Activated T-cell treated with anti-CD3 and anti-CD28 coated beads for 48 hours (primary cell): ENCODE results near the gene PKM.

Experiments
- DNase-seq: peaks from one replicate; pipeline ENCODE4 v3.0.0-alpha.2; 2020; ENCODE audit warnings: low read depth

PKM gene

DNA sequence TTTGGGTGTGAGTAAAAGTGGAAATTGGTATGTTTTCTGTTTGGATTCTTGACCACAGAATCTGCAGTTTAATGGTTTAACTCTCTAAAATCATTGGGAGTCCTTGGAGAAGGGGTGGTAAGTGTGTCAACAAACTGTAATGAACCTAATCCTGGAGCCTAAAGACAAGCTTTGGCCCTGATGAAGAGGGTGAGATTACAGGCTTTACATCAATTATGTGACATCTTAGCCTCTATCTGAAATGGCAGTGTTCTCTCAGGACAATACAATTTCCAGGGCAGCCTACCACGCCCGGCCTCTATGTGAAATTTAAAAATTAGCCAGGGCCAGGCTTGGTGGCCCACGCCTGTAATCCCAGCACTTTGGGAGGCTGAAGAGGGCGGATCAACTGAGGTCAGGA is 4.3 kb upstream of the PKM start:
- no peak for DNase-seq

DNA sequence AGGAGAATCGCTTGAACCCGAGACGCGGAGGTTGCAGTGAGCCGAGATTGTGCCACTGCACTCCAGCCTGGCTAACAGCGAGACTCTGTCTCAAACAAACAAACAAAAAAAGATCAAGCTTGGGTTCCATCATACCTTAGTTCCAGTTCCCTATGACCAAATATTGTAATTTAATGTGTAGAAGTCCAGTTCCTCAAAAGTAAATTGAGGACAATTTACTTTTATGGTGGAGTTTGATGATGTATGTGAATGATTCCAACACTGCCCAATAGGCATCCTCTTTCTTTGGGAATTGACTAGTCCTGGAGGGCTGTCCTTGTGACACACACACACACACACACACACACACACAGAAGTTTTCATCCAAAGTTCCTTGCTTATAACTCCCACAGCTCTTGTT is 2.8 kb upstream of the PKM start:
- no peak for DNase-seq

DNA sequence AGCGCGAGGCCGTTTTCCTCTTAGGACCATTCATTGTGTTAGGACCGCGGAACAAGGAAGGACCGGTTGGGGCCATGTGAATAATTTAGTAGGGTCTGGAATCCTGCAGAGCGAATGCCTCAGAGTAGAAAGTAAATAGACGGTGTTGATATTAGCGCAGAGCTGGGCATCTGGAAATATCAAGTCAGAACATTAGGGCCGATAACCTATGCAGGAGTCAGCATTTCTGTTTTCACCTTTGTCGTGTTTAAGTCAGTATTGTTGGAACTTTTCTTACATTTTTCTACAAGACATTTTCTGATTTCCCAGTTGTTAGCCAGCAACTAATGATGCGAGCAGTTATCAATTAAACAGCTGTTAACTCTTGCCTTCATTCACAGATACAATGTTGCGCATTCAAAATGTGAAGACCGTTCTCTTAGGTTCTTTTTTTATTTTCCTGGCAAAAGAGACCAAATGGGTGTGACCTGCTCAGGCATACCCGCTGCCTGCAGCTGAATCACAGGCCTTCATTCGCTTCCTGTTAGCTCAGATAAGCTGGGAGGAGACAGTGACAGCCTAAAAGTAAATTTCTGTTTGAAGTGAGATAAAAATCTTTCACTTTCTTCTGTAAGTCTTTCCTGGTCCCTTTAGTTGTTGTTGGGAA is 966 bp upstream of the PKM start:
- no peak for DNase-seq

DNA sequence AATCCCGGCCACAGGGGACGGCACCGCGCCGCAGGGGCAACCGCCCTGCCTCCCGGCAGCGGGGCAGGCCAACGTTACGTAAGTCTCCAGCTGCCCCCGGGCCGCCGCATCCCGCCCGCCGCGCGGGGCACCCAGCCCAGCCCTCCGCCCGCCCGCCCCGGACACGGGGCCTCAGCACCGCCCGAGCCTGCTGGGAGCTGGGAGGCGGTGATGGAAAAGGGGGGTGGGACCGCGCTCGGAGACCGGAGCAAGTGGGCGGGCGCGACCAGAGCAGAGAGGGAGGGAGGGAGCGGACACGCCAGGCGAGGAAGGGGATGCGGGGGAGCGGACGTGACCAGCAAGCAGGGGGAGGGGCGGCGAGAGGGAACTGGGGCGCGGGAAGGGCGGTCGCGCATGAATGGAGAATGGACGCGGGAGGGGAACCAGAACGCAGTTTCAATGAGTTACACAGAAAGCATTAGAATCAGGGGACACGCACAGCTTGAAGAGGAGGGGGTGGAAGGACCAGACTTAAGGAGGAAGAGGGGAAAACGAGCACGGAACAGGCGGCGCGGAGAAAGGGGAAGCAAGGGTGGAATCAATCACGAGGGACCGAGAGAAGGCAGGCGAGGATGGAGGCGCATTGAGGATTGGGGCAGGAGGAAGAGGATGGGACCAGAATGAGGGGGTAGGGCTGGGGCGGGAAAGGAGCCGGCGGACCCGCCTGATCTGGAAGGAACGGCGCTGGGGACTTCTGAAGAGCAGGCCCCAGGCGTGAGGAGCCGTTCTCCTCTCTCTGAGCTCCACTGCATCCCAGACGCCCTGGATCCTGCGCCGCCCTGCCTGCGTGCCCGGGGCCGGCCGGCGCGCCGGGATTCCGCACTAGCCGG is 559 bp downstream of the PKM start:
- peak; percentile 86 for DNase-seq

DNA sequence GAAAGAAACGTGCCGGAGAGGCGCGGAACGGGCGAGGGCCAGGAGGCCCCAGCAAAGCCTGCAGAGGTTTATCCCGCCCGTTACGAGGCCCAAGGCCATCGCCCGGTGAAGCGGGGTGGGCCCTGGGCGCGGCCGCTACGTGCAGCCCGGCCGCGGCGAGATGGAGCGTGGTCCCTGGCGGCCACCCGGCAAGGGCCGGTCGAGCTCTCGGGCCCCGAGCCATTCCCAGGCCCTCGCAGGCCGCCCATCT is 1.1 kb downstream of the PKM start:
- no peak for DNase-seq

DNA sequence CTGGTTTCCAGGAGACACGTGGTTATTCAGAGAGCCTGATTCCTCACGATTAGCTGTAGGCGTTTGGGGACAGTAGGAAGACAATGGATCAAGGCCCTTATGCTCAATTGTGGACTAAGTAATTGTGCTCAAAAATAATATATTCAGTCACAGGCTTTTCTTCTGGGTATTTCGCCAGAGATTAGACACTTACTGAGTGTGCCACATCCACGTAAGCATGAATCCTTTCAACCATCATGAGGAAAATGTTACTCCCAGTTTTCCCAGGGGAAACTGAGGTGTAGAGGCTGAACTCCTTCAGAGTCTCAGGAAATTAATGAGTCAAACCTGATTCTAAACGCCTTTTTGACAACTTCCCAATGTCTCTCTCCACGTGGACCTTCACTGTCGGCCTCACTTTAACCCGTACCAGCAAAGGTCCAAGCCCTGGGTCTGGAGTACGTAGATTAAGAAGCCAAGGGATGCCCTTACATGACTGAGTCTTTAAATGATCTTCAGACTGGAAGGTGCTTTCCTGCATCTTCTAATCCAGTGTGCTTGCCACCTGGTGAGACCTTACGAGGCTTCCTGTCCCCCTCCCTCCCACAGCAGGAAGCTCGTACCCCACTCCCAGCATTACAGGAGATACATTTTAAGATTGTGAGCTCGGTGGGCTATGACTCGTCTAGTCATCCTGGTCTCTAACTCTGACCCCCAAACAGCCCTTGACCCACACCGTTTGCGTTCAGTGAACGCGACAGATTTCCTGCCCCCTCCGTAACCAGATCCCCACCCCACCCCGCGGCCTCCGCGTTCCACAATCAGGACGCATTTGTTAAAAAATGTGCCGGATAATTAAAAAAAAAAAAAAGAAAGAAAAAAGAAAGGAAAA is 1.7 kb downstream of the PKM start:
- peak; percentile 19 for DNase-seq

DNA sequence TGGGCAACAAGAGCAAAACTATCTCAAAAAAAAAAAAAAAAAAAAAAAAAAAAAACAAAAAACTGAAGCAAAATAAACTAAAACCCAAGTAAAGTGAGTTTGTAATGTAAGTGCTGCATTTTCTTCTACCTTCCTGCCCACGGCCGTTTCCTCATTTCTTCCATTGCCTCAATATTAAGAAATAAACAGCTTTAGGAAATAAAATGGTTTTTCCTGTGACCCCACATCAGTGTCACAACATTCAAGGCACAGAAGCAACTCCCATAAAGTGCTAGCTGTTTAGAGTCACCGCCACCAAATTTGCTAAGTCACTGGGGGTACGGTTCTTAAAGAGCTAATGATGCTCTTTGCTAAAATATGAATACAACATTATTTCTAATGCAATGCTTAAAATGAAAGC is 3.3 kb downstream of the PKM start:
- DNase-seq, result no peak

DNA sequence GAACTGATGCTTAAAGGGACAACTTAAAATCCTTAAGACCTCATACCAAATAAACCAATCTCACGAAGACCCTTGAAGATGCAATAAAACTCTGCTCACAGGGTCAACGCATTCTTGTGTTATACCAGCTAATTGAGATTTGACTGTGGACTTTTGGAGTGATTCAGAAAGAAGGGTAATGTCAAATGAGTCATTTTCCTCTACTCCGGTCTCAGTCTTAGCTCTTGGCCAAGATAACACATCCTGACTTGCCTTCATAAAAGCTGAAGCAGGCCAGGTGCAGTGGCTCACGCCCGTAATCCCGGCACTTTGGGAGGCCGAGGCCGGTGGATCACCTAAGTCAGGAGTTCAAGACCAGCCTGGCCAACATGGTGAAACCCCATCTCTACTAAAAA is 3.8 kb downstream of the PKM start:
- DNase-seq, result peak; percentile 56

DNA sequence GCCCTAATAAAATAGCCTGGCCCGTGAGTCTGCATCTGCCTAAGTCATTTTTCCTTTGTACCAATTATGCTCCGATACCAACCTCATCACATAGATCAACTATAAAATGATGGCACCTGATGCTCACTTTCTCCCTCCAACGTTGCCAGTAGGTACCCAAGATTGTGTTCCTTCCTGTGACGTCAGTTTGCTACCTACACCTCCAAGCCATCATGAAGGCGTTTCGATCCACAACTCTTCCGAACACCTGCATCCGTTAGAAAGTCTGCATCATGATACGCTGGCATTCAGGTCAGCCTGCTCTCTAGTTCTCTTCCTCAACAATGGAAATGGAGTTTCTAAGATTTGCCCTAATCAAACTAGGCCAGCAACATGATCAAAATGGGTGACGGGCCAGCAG is 7.7 kb downstream of the PKM start:
- no peak for DNase-seq

DNA sequence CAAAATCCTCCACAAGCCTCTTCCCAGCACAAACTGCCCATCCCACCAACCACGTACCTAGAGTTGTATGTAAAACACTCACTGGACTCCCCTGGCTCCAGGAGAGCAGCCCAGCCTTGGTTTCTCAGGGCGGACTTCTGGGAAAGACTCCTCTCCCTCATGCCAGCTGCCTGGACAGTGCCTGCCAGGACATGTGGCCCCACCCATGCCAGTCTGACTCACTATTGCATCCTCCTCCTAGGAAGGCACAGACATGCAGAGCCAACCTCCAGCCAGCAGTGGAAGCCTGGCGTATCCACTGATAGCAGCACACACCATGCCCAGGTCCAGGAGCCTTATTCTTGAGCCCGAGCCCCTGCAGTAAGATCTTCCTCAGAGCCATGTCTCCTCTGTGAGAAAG is 8.6 kb downstream of the PKM start:
- no peak for DNase-seq

DNA sequence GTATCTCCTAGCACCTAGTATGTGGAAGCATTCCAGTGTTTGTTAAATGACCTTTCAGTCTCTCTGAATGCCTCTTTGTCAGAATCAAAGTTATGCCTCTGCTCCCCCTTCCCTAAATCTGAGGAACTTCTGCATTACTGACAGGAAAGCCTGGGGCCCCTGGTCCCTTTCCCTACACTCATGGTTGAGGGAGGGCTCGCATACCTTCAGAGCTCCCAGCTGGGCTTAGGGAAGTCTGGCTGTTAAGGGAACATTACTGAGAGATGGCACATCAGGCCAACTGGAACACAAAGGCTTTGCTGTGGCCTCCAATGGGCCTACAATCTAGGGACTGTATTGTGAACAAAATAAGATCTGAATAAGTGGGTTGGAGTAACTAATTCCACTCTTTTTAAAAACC is 10.3 kb downstream of the PKM start:
- no peak for DNase-seq

DNA sequence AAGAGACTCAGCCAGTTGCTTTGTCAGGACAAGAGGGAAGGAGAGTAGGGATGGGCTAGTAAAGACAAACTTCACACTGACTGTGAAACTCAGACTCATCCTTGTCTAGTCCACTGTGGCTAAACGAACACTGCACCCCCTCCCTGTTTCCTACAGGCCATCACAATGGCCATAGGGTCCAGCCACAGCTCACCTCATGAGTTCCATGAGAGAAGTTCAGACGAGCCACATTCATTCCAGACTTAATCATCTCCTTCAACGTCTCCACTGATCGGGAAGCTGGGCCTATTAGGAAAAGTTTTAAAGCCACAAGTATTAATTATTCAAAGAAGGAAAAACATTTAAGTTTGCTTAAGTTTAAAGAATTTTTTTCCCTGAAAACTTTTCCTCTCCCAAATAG is 13.8 kb downstream of the PKM start:
- no peak for DNase-seq

DNA sequence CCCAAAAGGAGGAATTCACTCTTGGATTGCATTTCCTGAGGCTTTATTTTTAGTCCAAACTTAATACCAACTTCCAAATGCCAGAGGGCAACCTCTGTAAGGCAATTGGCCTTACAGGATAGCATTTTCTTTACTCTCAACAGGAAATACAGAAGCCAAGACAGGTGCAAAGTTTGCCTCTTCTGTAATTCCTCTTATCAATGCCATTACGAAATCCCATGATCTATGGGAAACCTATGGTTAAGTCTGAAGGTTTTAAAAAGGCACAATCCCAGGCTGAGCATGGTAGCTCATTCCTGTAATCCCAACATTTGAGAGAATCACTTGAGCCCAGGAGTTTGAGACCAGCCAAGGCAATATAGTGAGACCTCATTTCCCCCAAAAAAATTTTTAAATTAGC is 14.9 kb downstream of the PKM start:
- no peak for DNase-seq

DNA sequence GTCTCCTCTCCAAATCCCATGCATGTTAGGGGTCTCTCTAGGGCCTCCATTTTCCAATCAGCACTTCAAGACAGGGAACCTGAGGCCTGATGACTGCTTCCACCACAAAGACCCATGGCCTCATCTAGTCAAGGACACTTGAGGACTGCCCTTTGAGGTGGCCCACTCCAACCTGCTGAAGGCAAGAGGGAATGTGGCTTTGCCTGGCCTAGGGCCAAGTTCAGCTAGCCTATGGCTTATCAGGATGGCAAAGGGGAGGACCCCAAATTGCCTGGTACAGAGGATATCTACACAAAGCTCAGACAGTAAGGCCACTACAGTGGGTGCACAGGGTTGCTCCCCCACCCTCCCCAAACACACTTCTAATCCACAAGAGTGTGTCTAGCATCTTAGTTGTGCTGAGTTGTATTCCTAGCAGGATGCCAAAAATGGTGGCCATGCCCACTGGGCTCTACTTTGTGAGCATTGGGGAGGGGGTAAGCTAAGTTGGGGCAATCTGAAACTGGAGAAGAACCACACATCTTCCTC is 23.4 kb downstream of the PKM start:
- DNase-seq, result no peak

DNA sequence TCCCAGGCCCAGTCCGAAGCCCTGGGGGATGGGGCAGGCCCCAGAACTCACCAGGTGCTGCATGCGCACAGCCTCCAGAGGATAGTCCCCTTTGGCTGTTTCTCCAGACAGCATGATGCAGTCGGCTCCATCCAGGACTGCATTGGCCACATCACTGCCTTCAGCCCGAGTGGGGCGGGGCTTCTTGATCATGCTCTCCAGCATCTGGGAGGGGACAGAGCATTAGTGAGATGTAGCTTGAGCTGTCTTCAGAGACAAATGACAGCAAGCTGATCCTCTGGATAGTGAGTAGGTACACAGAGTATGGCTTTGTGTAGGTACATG is 24.4 kb downstream of the PKM start:
- DNase-seq, result no peak

DNA sequence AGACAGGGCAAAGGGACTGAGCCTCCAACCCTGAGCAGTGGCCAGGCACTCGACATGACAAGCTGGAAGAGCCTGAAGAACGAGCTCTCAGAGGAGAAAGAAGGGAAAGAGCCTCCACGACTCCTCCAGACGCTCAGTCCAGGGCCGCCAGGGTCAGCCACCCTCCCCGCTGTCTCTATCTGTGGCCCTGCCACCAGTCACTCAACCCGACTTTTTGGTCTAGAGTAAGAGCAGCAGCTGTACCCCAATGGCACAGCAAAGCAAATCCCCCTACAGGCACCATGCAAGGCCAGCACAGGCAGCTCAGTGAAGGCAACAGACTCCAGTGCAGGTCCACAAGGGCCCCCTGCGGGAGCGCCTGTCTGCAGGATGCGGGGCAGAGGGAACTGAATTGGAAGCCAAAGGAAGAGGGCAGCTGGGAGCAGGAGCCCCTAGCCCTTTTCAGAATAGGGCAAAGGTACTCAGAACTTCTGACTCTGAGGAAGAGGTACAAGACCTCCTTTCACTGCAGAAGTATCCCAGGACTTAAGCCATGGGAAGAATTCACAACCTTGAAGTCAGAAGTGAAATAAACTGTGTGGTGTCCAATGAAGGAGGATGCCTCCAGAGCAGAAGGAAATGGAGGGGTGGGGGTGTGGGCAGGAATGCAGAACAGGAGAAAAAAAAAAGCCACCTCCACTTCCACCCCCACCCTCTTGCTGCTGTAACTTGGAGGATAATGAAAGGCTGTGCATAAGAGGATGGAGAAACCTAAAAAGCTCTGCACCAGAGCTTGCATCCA is 24.9 kb downstream of the PKM start:
- no peak for DNase-seq

DNA sequence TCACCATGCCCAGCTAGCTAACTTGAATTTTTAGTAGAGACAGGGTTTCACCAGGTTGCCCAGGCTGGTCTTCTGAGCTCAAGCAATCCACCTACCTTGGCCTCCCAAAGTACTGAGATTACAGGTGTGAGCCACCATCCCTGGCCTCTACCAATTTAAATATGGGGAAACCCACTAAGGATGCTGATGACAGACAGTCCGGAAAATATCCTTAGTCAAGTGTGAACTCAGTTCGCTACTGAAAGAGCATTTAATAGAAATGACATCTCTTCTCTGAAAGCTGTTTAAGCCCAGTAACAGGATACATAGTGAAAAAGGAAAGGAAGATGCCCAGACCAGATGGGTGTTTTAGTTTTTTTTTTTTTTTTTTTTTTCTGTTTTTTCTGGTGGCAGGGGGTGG is 25.7 kb downstream of the PKM start:
- no peak for DNase-seq

DNA sequence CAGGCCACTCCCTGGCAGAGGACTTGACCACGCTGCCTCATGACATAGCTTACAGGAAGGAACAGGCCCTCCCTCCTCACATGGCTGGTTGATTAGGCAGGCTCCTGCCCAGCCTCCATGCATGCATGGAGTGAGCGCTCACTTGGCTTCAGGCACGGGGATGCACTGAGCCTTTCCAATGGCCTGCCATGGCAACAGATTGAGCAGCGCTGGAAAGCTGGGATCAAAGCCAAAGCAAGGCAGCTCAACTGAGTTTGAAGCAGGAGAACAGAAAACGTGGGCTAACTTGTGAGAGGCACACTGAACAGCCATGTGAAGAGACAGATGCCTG is 27.5 kb downstream of the PKM start:
- DNase-seq, result no peak

DNA sequence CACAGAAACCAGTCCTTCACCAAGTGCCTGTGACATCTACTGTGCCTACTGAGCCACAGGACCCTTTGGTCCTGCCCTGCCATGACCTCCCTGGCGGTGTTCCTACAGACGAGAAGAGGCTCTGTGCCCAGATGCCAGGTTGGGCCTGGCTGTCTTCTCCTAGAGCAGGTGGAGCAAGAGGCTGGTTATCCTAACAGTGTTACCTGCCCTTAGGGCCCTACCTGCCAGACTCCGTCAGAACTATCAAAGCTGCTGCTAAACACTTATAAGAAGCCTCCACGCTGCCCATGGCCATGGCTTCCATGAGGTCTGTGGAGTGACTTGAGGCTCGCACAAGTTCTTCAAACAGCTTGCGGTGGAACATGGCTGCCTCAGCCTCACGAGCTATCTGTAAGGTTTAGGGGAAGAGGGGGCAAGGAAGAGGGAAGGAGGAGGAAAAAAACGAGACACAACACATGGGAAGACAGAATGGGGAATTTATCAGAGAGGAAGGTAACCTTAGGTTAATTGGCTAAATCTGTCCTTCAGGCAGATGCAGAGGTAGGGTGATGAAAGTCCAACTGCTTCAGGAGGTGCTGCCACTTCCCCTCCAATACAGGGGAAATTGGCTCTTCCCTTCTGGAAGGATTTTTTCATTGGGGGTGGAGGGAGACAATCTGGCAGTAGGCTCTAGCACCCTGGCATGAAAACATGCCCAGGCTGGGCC is 28.0 kb downstream of the PKM start:
- no peak for DNase-seq

DNA sequence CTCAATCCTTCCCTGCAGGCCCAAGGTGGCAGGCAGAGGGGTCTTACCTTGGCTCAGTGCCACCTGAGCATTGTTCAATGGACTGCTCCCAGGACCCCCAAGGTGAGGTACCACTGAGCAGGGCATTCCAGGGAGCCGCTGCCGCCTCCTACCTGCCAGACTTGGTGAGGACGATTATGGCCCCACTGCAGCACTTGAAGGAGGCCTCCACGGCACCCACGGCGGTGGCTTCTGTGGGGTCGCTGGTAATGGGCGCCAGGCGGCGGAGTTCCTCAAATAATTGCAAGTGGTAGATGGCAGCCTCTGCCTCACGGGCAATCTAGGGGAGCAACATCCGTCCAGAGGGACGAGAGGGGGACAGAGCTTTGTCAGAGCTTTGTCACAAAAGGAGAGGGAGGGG is 28.7 kb downstream of the PKM start:
- DNase-seq, result no peak

DNA sequence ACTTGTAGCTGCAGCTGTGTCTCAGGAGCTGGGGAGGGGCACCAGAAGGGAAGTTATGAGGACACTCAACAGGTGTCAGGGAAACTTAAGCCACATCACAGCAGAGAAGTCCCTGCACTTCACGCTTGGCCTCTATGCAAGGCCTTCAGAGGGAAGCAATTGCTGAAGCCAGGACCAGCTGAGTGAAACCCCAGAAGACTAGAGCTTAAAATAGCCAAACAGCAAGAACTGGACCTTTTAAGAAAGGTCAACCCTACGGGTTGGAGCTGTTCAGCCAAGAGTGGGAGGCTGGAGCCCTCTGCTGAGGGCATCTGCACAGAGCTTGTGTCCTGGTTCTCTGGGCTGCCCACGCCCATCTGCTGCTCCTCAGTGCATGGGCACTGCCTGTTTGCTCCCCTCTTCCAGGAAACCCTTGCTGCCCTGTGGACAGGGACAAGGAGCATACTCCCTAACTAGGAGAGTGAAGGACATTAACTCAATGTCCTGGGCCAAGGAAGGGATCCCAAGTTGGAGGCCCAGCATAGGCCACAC is 29.5 kb downstream of the PKM start:
- DNase-seq, result no peak
